Neuron (in vitro differentiated cells): ENCODE measurements around the gene GLIS1.

Experiments used
- H2AFZ ChIP-seq: one replicate; pipeline ENCODE4 v1.6.1; 2013; ENCODE audit warnings: low read depth, mild to moderate bottlenecking, inconsistent platforms, low read length, moderate library complexity
- H3K27me3 ChIP-seq: one replicate; pipeline ENCODE4 v1.6.1; 2013; ENCODE audit warnings: low read length; ENCODE audit not compliant: insufficient read depth
- H3K36me3 ChIP-seq: one replicate; pipeline ENCODE4 v1.6.1; 2013; ENCODE audit warnings: low read length; ENCODE audit not compliant: insufficient read depth
- H3K4me1 ChIP-seq: one replicate; pipeline ENCODE4 v1.6.1; 2013; ENCODE audit warnings: low read length; ENCODE audit not compliant: insufficient read depth
- H3K4me3 ChIP-seq: 2 replicates; pipeline ENCODE4 v1.5.1; 2013; ENCODE audit warnings: mild to moderate bottlenecking, low read length, moderate library complexity
- H3K9me3 ChIP-seq: one replicate; pipeline ENCODE4 v1.6.1; 2013; ENCODE audit warnings: low read length

Gene GLIS1

GRCh38 chr1:53619367-53620060 is 119.5 kb downstream of the GLIS1 start:
- Histone ChIP-seq H3K4me1 (no peaks in the 10 kb centered on the region), H3K9me3 (no peaks in the 10 kb centered on the region), H3K27me3 (no peaks in the 10 kb centered on the region), H3K4me3 (no peak overlapping the region), H2AFZ (no peak overlapping the region), H3K36me3 (no peaks in the 10 kb centered on the region)

- H3K4me3 ChIP-seq, result no peak overlapping the region
- no peaks in the 10 kb centered on the region for H3K4me1 ChIP-seq
- H3K36me3 ChIP-seq, result no peaks in the 10 kb centered on the region
- H3K27me3 ChIP-seq, result no peaks in the 10 kb centered on the region
- no peaks in the 10 kb centered on the region for H3K9me3 ChIP-seq
- H2AFZ ChIP-seq, result no peak overlapping the region
Observed at GRCh38 chr1:53618500-53619366, 120.2 kb downstream of the GLIS1 start.

DNA sequence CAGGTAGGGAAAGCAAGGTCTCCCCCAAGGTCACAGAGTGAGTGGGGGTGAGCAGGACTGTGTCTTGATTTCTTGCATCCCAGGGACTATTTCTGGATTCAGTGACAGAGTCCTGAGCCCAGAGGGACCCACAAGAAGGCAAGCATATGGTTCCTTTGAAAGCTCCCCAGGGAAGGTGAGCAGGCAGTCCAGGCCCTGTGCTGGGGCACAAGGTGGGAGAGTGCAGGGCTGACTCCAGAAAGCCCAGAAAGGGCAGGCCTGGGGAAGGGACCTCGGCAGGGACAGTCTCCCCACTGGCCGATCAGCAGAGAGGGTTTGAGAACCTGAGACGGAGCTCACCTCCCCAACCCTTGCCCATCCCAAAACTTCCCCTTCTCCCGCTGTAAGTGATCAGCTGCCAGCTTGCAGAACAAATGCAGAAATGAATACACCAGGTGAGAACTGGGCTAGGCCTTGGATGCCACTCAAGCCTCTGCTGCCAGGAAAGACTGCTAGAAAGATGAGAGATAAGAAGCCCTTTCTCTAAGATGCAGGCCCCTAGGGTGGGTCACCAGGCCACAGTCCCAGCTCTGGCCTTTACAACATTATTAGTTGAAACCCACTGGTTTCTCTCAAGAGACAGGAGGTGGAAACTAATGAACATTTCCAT is 121.0 kb downstream of the GLIS1 start:
- H3K36me3 ChIP-seq, result no peaks in the 10 kb centered on the region
- no peaks in the 10 kb centered on the region for H3K9me3 ChIP-seq
- H2AFZ ChIP-seq, result no peak overlapping the region
- H3K27me3 ChIP-seq, result no peaks in the 10 kb centered on the region
- no peak overlapping the region for H3K4me3 ChIP-seq
- no peaks in the 10 kb centered on the region for H3K4me1 ChIP-seq

DNA sequence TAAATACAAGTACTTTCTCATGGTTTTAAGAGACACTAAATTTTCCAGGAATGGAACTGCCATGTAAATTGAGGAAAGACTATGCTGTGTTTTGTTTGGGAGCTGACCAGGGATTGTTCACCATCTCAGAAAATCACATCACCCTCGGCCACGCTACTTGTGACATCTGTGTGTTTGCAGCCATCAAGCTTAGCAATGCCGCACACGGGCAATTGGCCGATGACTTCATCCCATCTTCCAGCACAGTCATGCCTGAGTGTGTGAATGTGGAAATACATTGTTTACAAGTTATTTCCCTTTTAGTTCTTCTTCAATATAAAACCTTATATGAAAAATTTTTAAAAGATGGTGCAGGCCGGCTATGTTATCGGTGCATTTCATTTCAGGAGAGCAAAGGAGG is 121.6 kb downstream of the GLIS1 start:
- no peaks in the 10 kb centered on the region for H3K4me1 ChIP-seq
- no peaks in the 10 kb centered on the region for H3K9me3 ChIP-seq
- H2AFZ ChIP-seq, result no peak overlapping the region
- no peaks in the 10 kb centered on the region for H3K36me3 ChIP-seq
- H3K4me3 ChIP-seq, result no peak overlapping the region
- H3K27me3 ChIP-seq, result no peaks in the 10 kb centered on the region

GRCh38 chr1:53616927-53617326 is 122.0 kb downstream of the GLIS1 start:
- H3K4me3 ChIP-seq, result no peak overlapping the region
- no peaks in the 10 kb centered on the region for H3K36me3 ChIP-seq
- H2AFZ ChIP-seq, result no peak overlapping the region
- H3K4me1 ChIP-seq, result no peaks in the 10 kb centered on the region
- no peaks in the 10 kb centered on the region for H3K27me3 ChIP-seq
- H3K9me3 ChIP-seq, result no peaks in the 10 kb centered on the region

DNA sequence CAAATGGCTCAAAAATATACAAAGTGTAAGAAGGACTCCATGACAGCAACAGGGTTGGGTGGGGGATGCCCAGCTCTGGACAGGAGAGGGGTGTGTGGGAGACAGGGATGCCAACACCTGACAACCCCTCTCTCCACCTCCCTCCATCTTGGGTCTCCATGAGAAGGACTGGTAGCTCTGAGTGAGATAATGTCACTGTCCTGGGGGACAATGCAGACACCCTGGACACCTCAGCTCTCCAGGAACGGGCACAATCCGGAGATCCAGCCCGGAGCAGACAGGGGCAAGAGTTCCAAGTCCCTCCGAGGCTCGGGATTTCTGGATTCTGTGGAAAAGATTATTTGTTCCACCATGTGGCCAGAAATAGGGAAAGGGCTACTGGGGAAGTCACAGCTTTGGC is 122.5 kb downstream of the GLIS1 start:
- H3K27me3 ChIP-seq, result no peaks in the 10 kb centered on the region
- no peak overlapping the region for H3K4me3 ChIP-seq
- H3K36me3 ChIP-seq, result no peaks in the 10 kb centered on the region
- no peaks in the 10 kb centered on the region for H3K9me3 ChIP-seq
- H3K4me1 ChIP-seq, result no peaks in the 10 kb centered on the region
- H2AFZ ChIP-seq, result no peak overlapping the region

DNA sequence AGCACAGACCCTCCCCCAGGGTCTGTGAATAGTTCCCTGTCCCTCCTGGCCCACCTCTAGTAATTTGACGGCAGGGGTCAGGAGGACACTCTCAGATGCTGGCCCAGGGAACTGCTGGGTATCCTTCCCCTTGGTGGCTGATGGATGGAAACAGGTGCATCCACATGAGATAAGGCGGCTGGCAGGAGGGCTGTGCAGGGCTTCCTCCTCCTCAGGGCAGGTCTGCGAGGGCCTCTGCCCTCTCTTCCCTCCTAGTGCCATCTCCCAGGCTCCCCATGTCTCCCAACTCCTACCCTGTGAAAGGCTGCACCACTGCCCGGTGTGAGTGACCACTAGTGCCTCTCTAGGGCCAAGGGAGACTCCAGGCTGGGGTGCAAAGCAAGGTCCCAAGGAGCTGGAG is 123.9 kb downstream of the GLIS1 start:
- no peaks in the 10 kb centered on the region for H3K36me3 ChIP-seq
- no peaks in the 10 kb centered on the region for H3K4me1 ChIP-seq
- H3K27me3 ChIP-seq, result no peaks in the 10 kb centered on the region
- no peak overlapping the region for H3K4me3 ChIP-seq
- H2AFZ ChIP-seq, result no peak overlapping the region
- peaks cover 5% of the 10 kb centered on the region for H3K9me3 ChIP-seq

GRCh38 chr1:53614231-53615021 is 124.5 kb downstream of the GLIS1 start:
- no peaks in the 10 kb centered on the region for H3K4me1 ChIP-seq
- no peaks in the 10 kb centered on the region for H3K36me3 ChIP-seq
- H3K27me3 ChIP-seq, result no peaks in the 10 kb centered on the region
- H3K4me3 ChIP-seq, result no peak overlapping the region
- H2AFZ ChIP-seq, result no peak overlapping the region
- H3K9me3 ChIP-seq, result peaks cover 5% of the 10 kb centered on the region

DNA sequence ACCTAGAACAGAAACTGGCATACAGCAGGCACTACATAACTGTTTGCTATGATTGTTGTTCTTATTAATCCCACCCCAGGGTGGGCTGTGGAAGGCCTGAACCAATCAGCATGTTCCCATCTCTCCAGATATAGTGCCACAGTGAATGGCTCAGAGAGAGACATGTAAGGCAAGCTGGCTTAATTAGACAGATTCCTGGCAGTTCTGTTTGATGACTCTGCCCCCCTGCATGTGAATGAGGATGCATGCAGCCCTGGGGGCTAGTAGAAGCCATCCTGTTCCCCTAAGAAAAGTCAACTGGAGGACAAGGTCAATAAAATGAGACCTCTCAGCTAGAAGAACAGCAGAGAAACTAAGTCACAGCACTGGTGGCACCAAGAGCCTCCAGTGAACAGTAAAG is 130.3 kb downstream of the GLIS1 start:
- Histone ChIP-seq H2AFZ (no peak overlapping the region), H3K9me3 (peaks cover 5% of the 10 kb centered on the region), H3K36me3 (no peaks in the 10 kb centered on the region), H3K27me3 (peaks cover 7% of the 10 kb centered on the region), H3K4me3 (no peak overlapping the region), H3K4me1 (no peaks in the 10 kb centered on the region)

GRCh38 chr1:53608071-53608470 is 130.9 kb downstream of the GLIS1 start:
- Histone ChIP-seq H3K4me3 (no peak overlapping the region), H3K4me1 (no peaks in the 10 kb centered on the region), H3K9me3 (peaks cover 5% of the 10 kb centered on the region), H3K36me3 (no peaks in the 10 kb centered on the region), H2AFZ (no peak overlapping the region), H3K27me3 (peaks cover 7% of the 10 kb centered on the region)

DNA sequence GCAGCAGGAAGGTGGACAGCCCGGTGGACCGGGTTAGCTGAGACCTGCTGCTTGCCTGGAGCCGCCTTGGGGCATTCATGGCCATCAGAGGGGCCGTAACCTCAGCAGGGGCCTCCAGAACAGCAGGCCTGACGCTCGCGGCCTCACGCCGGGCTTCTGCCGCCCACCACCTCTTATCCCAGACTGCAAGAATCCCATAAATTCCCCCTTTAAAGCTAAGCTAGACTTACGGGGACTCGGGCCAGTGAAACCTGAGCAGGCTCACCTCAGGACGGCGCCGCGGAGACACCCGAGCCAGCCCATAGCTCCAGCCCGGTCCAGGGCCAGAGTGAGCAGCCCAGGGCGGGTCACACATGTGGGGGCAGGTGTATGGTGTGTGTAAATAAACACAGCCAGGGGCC is 132.3 kb downstream of the GLIS1 start:
- peaks cover 7% of the 10 kb centered on the region for H3K27me3 ChIP-seq
- no peak overlapping the region for H2AFZ ChIP-seq
- H3K9me3 ChIP-seq, result peaks cover 5% of the 10 kb centered on the region
- no peak overlapping the region for H3K4me3 ChIP-seq
- H3K4me1 ChIP-seq, result no peaks in the 10 kb centered on the region
- no peaks in the 10 kb centered on the region for H3K36me3 ChIP-seq

- Histone ChIP-seq H3K9me3 (peaks cover 5% of the 10 kb centered on the region), H3K4me1 (no peaks in the 10 kb centered on the region), H2AFZ (no peak overlapping the region), H3K27me3 (peaks cover 7% of the 10 kb centered on the region), H3K4me3 (no peak overlapping the region), H3K36me3 (no peaks in the 10 kb centered on the region)
Observed at GRCh38 chr1:53606197-53606596, 132.8 kb downstream of the GLIS1 start.

DNA sequence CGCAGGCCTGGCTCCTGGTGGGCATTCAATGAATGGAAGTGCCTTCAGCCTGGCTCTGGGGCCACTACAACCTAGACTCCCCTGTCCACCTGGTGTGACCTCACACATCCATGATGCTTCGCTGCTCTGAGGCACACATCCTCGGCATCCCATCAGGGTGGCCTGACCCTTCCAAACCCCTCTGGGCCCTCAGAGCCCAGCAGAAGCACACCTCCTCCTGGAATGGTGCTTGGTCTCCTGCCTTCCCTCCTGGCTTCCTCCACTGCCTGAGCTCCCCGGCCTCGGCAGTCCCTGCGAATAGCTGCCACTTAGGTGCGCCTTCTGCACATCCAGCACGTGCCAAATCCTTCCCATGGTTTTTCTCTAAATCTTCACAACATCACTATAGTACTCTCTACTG is 133.8 kb downstream of the GLIS1 start:
- no peak overlapping the region for H3K4me3 ChIP-seq
- H3K4me1 ChIP-seq, result no peaks in the 10 kb centered on the region
- H3K36me3 ChIP-seq, result no peaks in the 10 kb centered on the region
- H3K27me3 ChIP-seq, result peaks cover 12% of the 10 kb centered on the region
- no peak overlapping the region for H2AFZ ChIP-seq
- no peaks in the 10 kb centered on the region for H3K9me3 ChIP-seq
